Right lobe of liver (tissue), 6 donors: ENCODE data around the gene HEMK1. TPM values are rescaled to one million over a fixed set of nuclear protein-coding genes. Genes with fewer than 3 reads are reported as not detected.
A peak's percentile ranks its signal among the peaks of the same experiment; 100 is the strongest.

Experiments
- ATAC-seq, 4 donors: fragments of 200-7000 bp; cut with Tn5 transposase; one replicate each; pipeline ENCODE4 v1.9.1; 2020; ENCODE audit warnings: mild to moderate bottlenecking in 4 of 4, moderate library complexity in 4 of 4
- DNase-seq, 3 donors: peaks; one replicate each; pipeline ENCODE4 v3.0.0-alpha.2; 2020
- H3K27ac ChIP-seq, 3 donors: fragments of 200-600 bp; one replicate each; pipeline ENCODE4 v1.8.0; 2022
- H3K27me3 ChIP-seq, 2 donors: fragments of 200-600 bp; one replicate each; pipeline ENCODE4 v1.8.0; 2022
- H3K36me3 ChIP-seq, 4 donors: fragments of 200-600 bp; sonication (generic) in 1 of 4; one replicate each; pipeline versions ENCODE4 v1.5.1 to v1.8.0; 2017 to 2022; ENCODE audit warnings: control low read depth in 1 of 4
- H3K4me1 ChIP-seq, 4 donors: fragments of 200-600 bp; sonication (generic) in 1 of 4; one replicate each; pipeline versions ENCODE4 v1.5.1 to v1.8.0; 2017 to 2022; ENCODE audit warnings: control low read depth in 1 of 4
- H3K4me3 ChIP-seq, 3 donors: fragments of 200-600 bp; one replicate each; pipeline ENCODE4 v1.8.0; 2022
- H3K9me3 ChIP-seq, 4 donors: fragments of 200-600 bp; sonication (generic) in 1 of 4; one replicate each; pipeline versions ENCODE4 v1.5.1 to v1.8.0; 2017 to 2022; ENCODE audit warnings: control low read depth in 1 of 4
- CTCF ChIP-seq, 4 donors: fragments of 200-600 bp in 3 of 4; fragments of 450-650 bp in 1 of 4; IDR thresholded peaks; one replicate each; pipeline versions ENCODE4 v1.5.1 to v1.8.0; 2016 to 2022; ENCODE audit warnings: antibody characterized with exemption in 4 of 4, mild to moderate bottlenecking in 2 of 4
- POLR2A ChIP-seq: fragments of 450-650 bp; IDR thresholded peaks from one replicate; pipeline ENCODE4 v1.6.1; 2017; ENCODE audit warnings: antibody characterized with exemption, mild to moderate bottlenecking
- WGBS: methylation state at CpG from one replicate; pipeline ENCODE4 v1.1.6; 2018; ENCODE audit warnings: low coverage, low lambda C conversion rate; ENCODE audit not compliant: insufficient coverage; ENCODE audit errors: missing lambda C conversion rate; 5-methylcytosine and 5-hydroxymethylcytosine counted together
- intact Hi-C, 2 donors: fragments of 100-400 bp; cut with DNase I; formaldehyde crosslinking; loops; one replicate each; pipeline versions ENCODE4 v1.11.2 to v1.14.1; 2022
- total RNA-seq, 6 experiments: library from RNA; depleted of rRNA in 2 of 6; stranded (reverse); fragments of >200 nt in 2 of 6; fragmentation: NEBNext Ultra II Directional in 3 of 6; extraction: Animal tissue kit (Norgen Biotek cat#: 25700) in 3 of 6; gene quantifications; one replicate each; pipeline versions ENCODE4 v1.1.0 to v1.2.4, GENCODE V29; 2016 to 2023
- donor health status: DM: no; HTN: yes; CAD: no.
- donor health status: DM: no; HTN: no; CAD: no.
- donor health status: DM: no; HTN: no; CAD: no.
- donor health status: DM: no; HTN: yes; CAD: no.
- donor health status: DM: no; HTN: yes; CAD: no.

Gene HEMK1
- total RNA-seq, 6 experiments from 2014 or later = 10.5 to 19.4 (median 14.0) TPM

GRCh38 chr3:50557106-50557505 lies 12.2 kb upstream of the HEMK1 start:
- Histone ChIP-seq H3K36me3 (no peaks in the 10 kb centered on the region), H3K4me3 (no peak overlapping the region), H3K9me3 (no peaks in the 10 kb centered on the region), H3K27ac (no peak overlapping the region), H3K27me3 (no peaks in the 10 kb centered on the region), H3K4me1 (no peaks in the 10 kb centered on the region)
- WGBS = 37% methylated on average over 5 of the region's 8 CpGs
- TF ChIP-seq POLR2A (no peak), CTCF (IDR thresholded peaks at IDR 0.05) (no peak)
- intact Hi-C loops = loop anchor here in 1 of 2 donors (10.0 kb wide), 1 partner anchor 212 kb away; the partner anchor contains the start of genes RASSF1 and ZMYND10
- ATAC-seq (no peak), DNase-seq (no peak)

- Histone ChIP-seq H3K4me3 (no peak overlapping the region), H3K36me3 (no peaks in the 10 kb centered on the region), H3K27me3 (no peaks in the 10 kb centered on the region), H3K27ac (no peak overlapping the region), H3K9me3 (no peaks in the 10 kb centered on the region), H3K4me1 (no peaks in the 10 kb centered on the region)
- no peak for DNase-seq
- intact Hi-C loops = loop anchor here in 1 of 2 donors (10.0 kb wide), 1 partner anchor 213 kb away; the partner anchor contains the start of genes RASSF1 and ZMYND10
- TF ChIP-seq CTCF (IDR thresholded peaks at IDR 0.05) (no peak), POLR2A (no peak)
- 69% methylated on average over 3 of the region's 7 CpGs for WGBS
- no peak for ATAC-seq
These were observed 11.4 kb upstream of the HEMK1 start for GRCh38 chr3:50557915-50558314.

GRCh38 chr3:50559702-50560101 lies 9.6 kb upstream of the HEMK1 start:
- Histone ChIP-seq H3K27ac (no peak overlapping the region), H3K4me1 (no peaks in the 10 kb centered on the region), H3K36me3 (no peaks in the 10 kb centered on the region), H3K9me3 (no peaks in the 10 kb centered on the region), H3K27me3 (no peaks in the 10 kb centered on the region), H3K4me3 (no peak overlapping the region)
- intact Hi-C loops = loop anchor here in 1 of 2 donors (10.0 kb wide), 1 partner anchor 215 kb away; the partner anchor contains the start of genes RASSF1 and ZMYND10
- ATAC-seq (peak in 1 of 4 donors; percentile 22), DNase-seq (no peak)
- TF ChIP-seq POLR2A = no peak
- no peak for TF ChIP-seq CTCF (IDR thresholded peaks at IDR 0.05)

GRCh38 chr3:50562861-50563260 lies 6.5 kb upstream of the HEMK1 start:
- ATAC-seq = no peak
- no peak for TF ChIP-seq CTCF (IDR thresholded peaks at IDR 0.05)
- TF ChIP-seq POLR2A = no peak
- DNase-seq = no peak
- intact Hi-C loops = no loop called here
- Histone ChIP-seq H3K4me3 (no peak overlapping the region), H3K4me1 (peaks cover 0 to 6% (median under 1%) of the 10 kb centered on the region in 4 donors), H3K9me3 (no peaks in the 10 kb centered on the region), H3K27ac (no peak overlapping the region), H3K36me3 (no peaks in the 10 kb centered on the region), H3K27me3 (no peaks in the 10 kb centered on the region)
- WGBS = no CpG with 5 or more reads among the region's 2 CpGs

GRCh38 chr3:50563867-50564266 lies 5.5 kb upstream of the HEMK1 start:
- H3K4me3 ChIP-seq = no peak overlapping the region
- ATAC-seq = no peak
- no peak for DNase-seq
- no peaks in the 10 kb centered on the region for H3K27me3 ChIP-seq
- H3K27ac ChIP-seq = no peak overlapping the region
- WGBS = 71% methylated on average over 1 of the region's 2 CpGs
- H3K36me3 ChIP-seq = no peaks in the 10 kb centered on the region
- H3K4me1 ChIP-seq = peaks cover 0 to 13% (median 2%) of the 10 kb centered on the region in 4 donors
- intact Hi-C loops = no loop called here
- H3K9me3 ChIP-seq = no peaks in the 10 kb centered on the region
- TF ChIP-seq CTCF (IDR thresholded peaks at IDR 0.05) (no peak), POLR2A (no peak)
